K562 (cell line): ENCODE measurements around the gene FRMD7. TPM values are rescaled to one million over a fixed set of nuclear protein-coding genes. Genes with fewer than 3 reads are reported as not detected.

Source experiments
- ATAC-seq: fragments of 200-7000 bp; cut with Tn5 transposase; 3 replicates; pipeline ENCODE4 v1.9.1; 2020; ENCODE audit warnings: moderate library complexity
- BruUV-seq: library from RNA; stranded (reverse); fragments of 400-500 nt; replicated peaks from 2 replicates; lab custom pipeline; 2021; lab: Mats Ljungman, UMichigan
- CTCF ChIA-PET: fragments of 300-600 bp; formaldehyde crosslinking; extraction: SDS; loops from one replicate; lab custom pipeline; 2021; ENCODE audit warnings: low intra/inter-chr PET ratio; lab: Yijun Ruan, JAX
- POLR2A ChIA-PET: fragments of 300-600, 350-650 bp; sonication (Branson Sonifier 250); formaldehyde crosslinking; extraction: SDS; loops from one replicate; lab custom pipeline; 2021; ENCODE audit warnings: antibody characterized with exemption, inconsistent platforms; lab: Yijun Ruan, JAX
- DNase-seq, 4 experiments: peaks; one replicate each; pipeline versions ENCODE4 v3.0.0 to v3.0.0-alpha.2; 2011 to 2018; ENCODE audit warnings: low spot score in 3 of 4, mixed read lengths in 3 of 4; ENCODE audit errors: extremely low read depth in 1 of 4
- FAIRE-seq: peaks from 2 replicates; lab custom pipeline; 2011; peaks lifted over from hg19 to GRCh38; lab: Jason Lieb, UNC
- H2AFZ ChIP-seq: 2 replicates; pipeline ENCODE4 v1.6.0; 2011; ENCODE audit warnings: low read depth, low read length, control low read depth, inconsistent platforms
- H3K27ac ChIP-seq: fragments of 200-600 bp; 3 replicates; pipeline ENCODE4 v1.8.0; 2011; ENCODE audit warnings: low read depth, mild to moderate bottlenecking, control low read depth, inconsistent platforms, low read length, moderate library complexity, mixed read lengths; ENCODE audit errors: extremely low read depth
- H3K27me3 ChIP-seq, 2 experiments: fragments of 300-600 bp in 1 of 2; 2 replicates in 1 of 2; 3 replicates in 1 of 2; pipeline versions ENCODE4 v1.6.0 to v1.8.0; 2011; ENCODE audit warnings: inconsistent platforms in 2 of 2, low read length in 2 of 2, mild to moderate bottlenecking in 1 of 2, mixed read lengths in 1 of 2, moderate library complexity in 1 of 2; ENCODE audit not compliant: control insufficient read depth in 2 of 2, insufficient read depth in 2 of 2
- H3K36me3 ChIP-seq: fragments of 300-600 bp; 3 replicates; pipeline ENCODE4 v1.8.0; 2011; ENCODE audit warnings: mild to moderate bottlenecking, low read length, inconsistent platforms; ENCODE audit not compliant: control insufficient read depth, insufficient read depth
- H3K4me1 ChIP-seq, 2 experiments: fragments of 200-600 bp in 1 of 2; replicated peaks in 1 of 2; 2 replicates in 1 of 2; 3 replicates in 1 of 2; pipeline versions ENCODE4 v1.5.1 to v1.8.0; 2011; ENCODE audit warnings: inconsistent platforms in 2 of 2, low read length in 2 of 2, mild to moderate bottlenecking in 1 of 2, mixed read lengths in 1 of 2, moderate library complexity in 1 of 2; ENCODE audit not compliant: control insufficient read depth in 2 of 2, insufficient read depth in 2 of 2
- H3K4me2 ChIP-seq: 2 replicates; pipeline ENCODE4 v1.6.1; 2011; ENCODE audit warnings: low read length, control low read depth, inconsistent platforms, mixed read lengths; ENCODE audit not compliant: insufficient read depth
- H3K4me3 ChIP-seq: fragments of 200-600 bp; sonication (generic), shearing (Covaris generic); 2 replicates; pipeline ENCODE4 v1.5.1; 2016; ENCODE audit warnings: control low read depth, inconsistent platforms
- H3K79me2 ChIP-seq: fragments of 200-600 bp; 3 replicates; pipeline ENCODE4 v1.8.0; 2011; ENCODE audit warnings: low read length, inconsistent platforms; ENCODE audit not compliant: control insufficient read depth, insufficient read depth
- H3K9ac ChIP-seq, 2 experiments: 2 replicates each; pipeline versions ENCODE4 v1.6.0 to v1.6.1; 2011; ENCODE audit warnings: low read depth in 2 of 2, low read length in 2 of 2, control low read depth in 1 of 2, inconsistent platforms in 1 of 2, mild to moderate bottlenecking in 1 of 2, mixed read lengths in 1 of 2; ENCODE audit not compliant: insufficient read depth in 1 of 2
- H3K9me1 ChIP-seq: one replicate; pipeline ENCODE4 v1.6.0; 2011; ENCODE audit warnings: inconsistent platforms, mild to moderate bottlenecking, low read length, moderate library complexity; ENCODE audit not compliant: control insufficient read depth, insufficient read depth
- H3K9me3 ChIP-seq: replicated peaks from 2 replicates; pipeline ENCODE4 v1.5.1; 2011; ENCODE audit warnings: low read depth, low read length, inconsistent platforms; ENCODE audit not compliant: control insufficient read depth, insufficient read depth
- H4K20me1 ChIP-seq: replicated peaks from 2 replicates; pipeline ENCODE4 v1.6.1; 2011; ENCODE audit warnings: low read length, inconsistent platforms, mixed read lengths; ENCODE audit not compliant: control insufficient read depth, insufficient read depth
- BRF1 ChIP-seq: IDR thresholded peaks from 3 replicates; pipeline ENCODE4 v1.6.1; 2011; ENCODE audit warnings: borderline replicate concordance, mild to moderate bottlenecking; ENCODE audit not compliant: insufficient read length; ENCODE audit errors: extremely low read depth
- CBX5 ChIP-seq: IDR thresholded peaks from 2 replicates; pipeline ENCODE4 v1.6.1; 2014; ENCODE audit warnings: low read depth, borderline replicate concordance
- CCNT2 ChIP-seq: IDR thresholded peaks from 2 replicates; pipeline ENCODE4 v1.6.1; 2011; ENCODE audit warnings: borderline replicate concordance, low read depth, mild to moderate bottlenecking, moderate library complexity, mixed read lengths, low read length; ENCODE audit not compliant: insufficient read length; ENCODE audit errors: extremely low read depth
- CTBP1 ChIP-seq: fragments of 450-650 bp; IDR thresholded peaks from 2 replicates; pipeline ENCODE4 v1.6.1; 2016; ENCODE audit warnings: borderline replicate concordance
- ETV5 ChIP-seq: sonication (generic); formaldehyde crosslinking; IDR thresholded peaks from 2 replicates; pipeline ENCODE4 v1.4.0; 2020; ENCODE audit warnings: low read depth, mild to moderate bottlenecking, missing genetic modification reagents
- FOSL1 ChIP-seq: fragments of 200-800 bp; sonication (Bioruptor generic); conservative IDR thresholded peaks from 2 replicates; pipeline ENCODE4 v1.6.1; 2016; ENCODE audit warnings: missing genetic modification characterization, missing compliant biosample characterization
- HDAC1 ChIP-seq, 2 experiments: fragments of 450-650 bp; IDR thresholded peaks; 2 replicates each; pipeline ENCODE4 v1.6.1; 2016 to 2017; ENCODE audit warnings: inconsistent platforms in 1 of 2, mild to moderate bottlenecking in 1 of 2, moderate library complexity in 1 of 2
- HDAC3 ChIP-seq: fragments of 450-650 bp; IDR thresholded peaks from 2 replicates; pipeline ENCODE4 v1.6.1; 2018; ENCODE audit warnings: borderline replicate concordance, mild to moderate bottlenecking, moderate library complexity; ENCODE audit not compliant: partially characterized antibody
- KDM2B ChIP-seq: fragments of 250-450 bp; sonication (Bioruptor Pico); IDR thresholded peaks from 2 replicates; pipeline ENCODE4 v1.8.0; 2021; ENCODE audit warnings: mild to moderate bottlenecking, moderate library complexity
- REST ChIP-seq, 2 experiments: fragments of 450-650 bp; formaldehyde crosslinking in 1 of 2; IDR thresholded peaks; 2 replicates each; pipeline versions ENCODE4 v1.4.0 to v1.6.1; 2014 to 2020; ENCODE audit warnings: mild to moderate bottlenecking in 2 of 2, borderline replicate concordance in 1 of 2, low read depth in 1 of 2
- ZNF431 ChIP-seq: sonication (generic); formaldehyde crosslinking; IDR thresholded peaks from 2 replicates; pipeline ENCODE4 v1.8.0; 2022; ENCODE audit warnings: mild to moderate bottlenecking, missing genetic modification reagents
- WGBS: fragments of 100-300 bp; shearing (Covaris generic); methylation state at CpG from one replicate; pipeline ENCODE4 v1.1.6; 2016; ENCODE audit warnings: low coverage, mixed read lengths; ENCODE audit not compliant: insufficient coverage; ENCODE audit errors: missing lambda C conversion rate; 5-methylcytosine and 5-hydroxymethylcytosine counted together
- in situ Hi-C: fragments of 300-500 bp; cut with MboI; formaldehyde crosslinking; loops from 4 replicates; pipeline ENCODE4 v1.15.0; 2018; ENCODE audit warnings: inconsistent platforms, mixed read lengths
- intact Hi-C: fragments of 100-400 bp; cut with micrococcal nuclease; formaldehyde crosslinking; loops from 2 replicates; pipeline ENCODE4 v1.14.2; 2022
- polyA plus RNA-seq, 8 experiments: library from polyadenylated mRNA; depleted of rRNA in 4 of 8; stranded (reverse) in 5 of 8; unstranded in 3 of 8; fragments of >200 nt; fragmentation: Nextera tagmentation in 2 of 8; fragmentation: Illumina TruSeq in 1 of 8; extraction: Ambion mirVana in 2 of 8; extraction: Trizol in 1 of 8; gene quantifications; 2 replicates each; pipeline versions ENCODE4 v1.2.1 to v1.2.3, GENCODE V29; 2011 to 2014; ENCODE audit warnings: inconsistent platforms in 1 of 8, missing spikeins in 1 of 8
- total RNA-seq, 7 experiments: library from RNA; depleted of rRNA in 6 of 7; stranded (reverse); fragments of >200 nt in 6 of 7; fragmentation: Illumina TruSeq in 2 of 7; extraction: Trizol in 2 of 7; gene quantifications; 2 replicates each; pipeline versions ENCODE4 v1.2.1 to v1.2.3, GENCODE V29; 2011 to 2021; ENCODE audit warnings: low replicate concordance in 1 of 7
- TF ChIP-seq, protein P1 (sequence below), 2 experiments: IDR thresholded peaks; 2 replicates each; pipeline ENCODE4 v1.6.1; 2012; ENCODE audit warnings: improper control_type of control experiment in 2 of 2, low read depth in 2 of 2, low read length in 2 of 2, borderline replicate concordance in 1 of 2

FRMD7 gene
- total and polyA plus RNA-seq, 9 of the 15 experiments (the other 6 are each of a cell fraction or from before 2014, with no cell fraction given) = 0.06 to 0.09 TPM; not detected in 7

DNA sequence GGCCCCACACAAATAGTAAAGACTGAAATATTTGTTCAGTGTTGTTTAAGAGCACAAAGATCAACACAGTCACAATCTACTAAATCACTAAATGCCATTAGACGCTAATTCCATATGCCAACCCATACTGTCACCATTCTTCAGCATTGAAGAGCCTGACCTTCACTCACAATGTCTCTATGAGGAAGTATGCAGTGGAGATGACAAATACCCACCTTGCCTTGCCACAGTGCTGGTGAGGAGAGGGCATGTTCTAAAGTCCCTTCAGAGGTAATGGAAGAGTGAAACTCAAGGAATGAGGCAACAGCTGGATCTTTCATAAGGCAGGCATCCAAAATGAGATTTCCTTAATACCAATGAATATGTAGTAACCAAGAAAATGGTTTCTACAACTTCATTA, 50.4 kb downstream of the FRMD7 start:
- WGBS = 100% methylated on average over 1 of the region's 1 CpG
- Histone ChIP-seq H4K20me1 (no peaks in the 10 kb centered on the region), H3K4me2 (no peak overlapping the region), H2AFZ (no peak overlapping the region), H3K79me2 (no peaks in the 10 kb centered on the region), H3K9ac (no peak overlapping the region), H3K4me3 (no peak overlapping the region), H3K27ac (no peak overlapping the region), H3K9me1 (no peaks in the 10 kb centered on the region), H3K9me3 (no peaks in the 10 kb centered on the region; the same call in 1 of the 2 replicates), H3K27me3 (no peaks in the 10 kb centered on the region), H3K36me3 (peaks cover 29% of the 10 kb centered on the region; the same call in 2 of the 3 replicates), H3K4me1 (no peaks in the 10 kb centered on the region)
- BruUV-seq = no TSS peak
- DNase-seq (no peak), ATAC-seq (no peak), FAIRE-seq (no peak)
- CTCF ChIA-PET = no interaction called here
- in situ Hi-C loops = loop anchor here (25.0 kb wide), 1 partner anchor 535 kb away; no protein-coding TSS in a partner anchor
- intact Hi-C loops = no loop called here
- POLR2A ChIA-PET = no interaction called here
- TF ChIP-seq FOSL1 (no peak), HDAC3 (no peak), CTBP1 (no peak), ETV5 (CRISPR knock-in tag) (no peak), KDM2B (CRISPR knock-in tag) (no peak), HDAC1 (IDR thresholded peaks at IDR 0.05) (no peak), BRF1 (no peak), ZNF431 (CRISPR knock-in tag) (no peak), REST (IDR thresholded peaks at IDR 0.05; ENCODE audit: borderline replicate concordance) (no peak), REST (CRISPR knock-in tag; IDR thresholded peaks at IDR 0.05; ENCODE audit: low read depth) (no peak), CBX5 (no peak), CCNT2 (no peak)
- TF ChIP-seq, protein P1, sequence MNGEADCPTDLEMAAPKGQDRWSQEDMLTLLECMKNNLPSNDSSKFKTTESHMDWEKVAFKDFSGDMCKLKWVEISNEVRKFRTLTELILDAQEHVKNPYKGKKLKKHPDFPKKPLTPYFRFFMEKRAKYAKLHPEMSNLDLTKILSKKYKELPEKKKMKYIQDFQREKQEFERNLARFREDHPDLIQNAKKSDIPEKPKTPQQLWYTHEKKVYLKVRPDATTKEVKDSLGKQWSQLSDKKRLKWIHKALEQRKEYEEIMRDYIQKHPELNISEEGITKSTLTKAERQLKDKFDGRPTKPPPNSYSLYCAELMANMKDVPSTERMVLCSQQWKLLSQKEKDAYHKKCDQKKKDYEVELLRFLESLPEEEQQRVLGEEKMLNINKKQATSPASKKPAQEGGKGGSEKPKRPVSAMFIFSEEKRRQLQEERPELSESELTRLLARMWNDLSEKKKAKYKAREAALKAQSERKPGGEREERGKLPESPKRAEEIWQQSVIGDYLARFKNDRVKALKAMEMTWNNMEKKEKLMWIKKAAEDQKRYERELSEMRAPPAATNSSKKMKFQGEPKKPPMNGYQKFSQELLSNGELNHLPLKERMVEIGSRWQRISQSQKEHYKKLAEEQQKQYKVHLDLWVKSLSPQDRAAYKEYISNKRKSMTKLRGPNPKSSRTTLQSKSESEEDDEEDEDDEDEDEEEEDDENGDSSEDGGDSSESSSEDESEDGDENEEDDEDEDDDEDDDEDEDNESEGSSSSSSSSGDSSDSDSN (IDR thresholded peaks at IDR 0.05; ENCODE audit: borderline replicate concordance in 1 of 2, low read depth in 2 of 2, low read length in 2 of 2) = no peak
